ENCODE data around the gene SIN3B.
"Not testable (repeated sequence)": the region's sequence is repeated elsewhere in the genome, so short reads cannot be mapped to it uniquely, and the experiment has no call there.

The SIN3B gene

GRCh38 chr19:16829010-16829821, at the start of gene SIN3B:
SIN3B (plus strand) TSS chr19:16829398; CDS start chr19:16829421, 23 bp downstream.
- Mint-ChIP-seq H3K27ac (peak within 1 kb of the TSS; percentile 75), H3K9me3 (no peaks in the 10 kb centered on the region), H3K4me3 (peak within 1 kb of the TSS; percentile 76), H3K4me1 (peaks cover 21% of the 10 kb centered on the region), H3K36me3 (peaks cover 38% of the 10 kb centered on the region)
- DNase-seq (ENCODE audit: low spot score in 2 of 2) (peak; percentile 88 to 93), ATAC-seq (peak; percentile 89)

GRCh38 chr19:16779539-16780163, 49.5 kb upstream of the SIN3B start:
- no peaks in the 10 kb centered on the region for H3K9me3 Mint-ChIP-seq
- ATAC-seq (no peak), DNase-seq (ENCODE audit: low spot score in 2 of 2) (no peak)
- H3K4me1 Mint-ChIP-seq: no peaks in the 10 kb centered on the region
- no peak overlapping the region for H3K27ac Mint-ChIP-seq
- no peak overlapping the region for H3K4me3 Mint-ChIP-seq
- H3K36me3 Mint-ChIP-seq: no peaks in the 10 kb centered on the region

- H3K4me3 Mint-ChIP-seq: no peak overlapping the region
- no peaks in the 10 kb centered on the region for H3K4me1 Mint-ChIP-seq
- no peaks in the 10 kb centered on the region for H3K36me3 Mint-ChIP-seq
- no peak for ATAC-seq
- DNase-seq (ENCODE audit: low spot score in 2 of 2): no peak
- H3K9me3 Mint-ChIP-seq: no peaks in the 10 kb centered on the region
- no peak overlapping the region for H3K27ac Mint-ChIP-seq
These were observed 46.5 kb upstream of the SIN3B start for GRCh38 chr19:16782719-16783118.

- no peak overlapping the region for H3K4me3 Mint-ChIP-seq
- H3K36me3 Mint-ChIP-seq: no peaks in the 10 kb centered on the region
- DNase-seq (ENCODE audit: low spot score in 2 of 2) (no peak), ATAC-seq (no peak)
- H3K9me3 Mint-ChIP-seq: peaks cover 7% of the 10 kb centered on the region
- no peaks in the 10 kb centered on the region for H3K4me1 Mint-ChIP-seq
- no peak overlapping the region for H3K27ac Mint-ChIP-seq
These were observed 40.7 kb upstream of the SIN3B start for GRCh38 chr19:16788479-16788878.

- H3K9me3 Mint-ChIP-seq: peaks cover 7% of the 10 kb centered on the region
- H3K36me3 Mint-ChIP-seq: no peaks in the 10 kb centered on the region
- no peak overlapping the region for H3K4me3 Mint-ChIP-seq
- DNase-seq (ENCODE audit: low spot score in 2 of 2) (no peak), ATAC-seq (no peak)
- no peak overlapping the region for H3K27ac Mint-ChIP-seq
- H3K4me1 Mint-ChIP-seq: no peaks in the 10 kb centered on the region
These were observed 40.0 kb upstream of the SIN3B start for GRCh38 chr19:16789238-16789637.

- ATAC-seq (no peak), DNase-seq (ENCODE audit: low spot score in 2 of 2) (no peak)
- H3K9me3 Mint-ChIP-seq: peaks cover 7% of the 10 kb centered on the region
- no peak overlapping the region for H3K4me3 Mint-ChIP-seq
- H3K27ac Mint-ChIP-seq: no peak overlapping the region
- no peaks in the 10 kb centered on the region for H3K36me3 Mint-ChIP-seq
- no peaks in the 10 kb centered on the region for H3K4me1 Mint-ChIP-seq
These were observed 39.1 kb upstream of the SIN3B start for GRCh38 chr19:16790051-16790450.

- H3K27ac Mint-ChIP-seq: no peak overlapping the region
- H3K4me3 Mint-ChIP-seq: no peak overlapping the region
- H3K9me3 Mint-ChIP-seq: peaks cover 11% of the 10 kb centered on the region
- no peaks in the 10 kb centered on the region for H3K36me3 Mint-ChIP-seq
- H3K4me1 Mint-ChIP-seq: no peaks in the 10 kb centered on the region
- DNase-seq (ENCODE audit: low spot score in 2 of 2) (no peak), ATAC-seq (no peak)
These were observed 37.3 kb upstream of the SIN3B start for GRCh38 chr19:16791942-16792341.

- Mint-ChIP-seq H3K9me3 (peaks cover 6% of the 10 kb centered on the region), H3K36me3 (no peaks in the 10 kb centered on the region), H3K4me1 (no peaks in the 10 kb centered on the region), H3K27ac (no peak overlapping the region), H3K4me3 (no peak overlapping the region)
- DNase-seq (ENCODE audit: low spot score in 2 of 2) (no peak), ATAC-seq (no peak)
These were observed 34.4 kb upstream of the SIN3B start for GRCh38 chr19:16794456-16795441.

- Mint-ChIP-seq H3K4me3 (no peak overlapping the region), H3K36me3 (no peaks in the 10 kb centered on the region), H3K4me1 (no peaks in the 10 kb centered on the region), H3K9me3 (peaks cover 3% of the 10 kb centered on the region), H3K27ac (no peak overlapping the region)
- DNase-seq (ENCODE audit: low spot score in 2 of 2) (no peak), ATAC-seq (no peak)
These were observed 33.5 kb upstream of the SIN3B start for GRCh38 chr19:16795731-16796130.

- Mint-ChIP-seq H3K36me3 (no peaks in the 10 kb centered on the region), H3K4me1 (no peaks in the 10 kb centered on the region), H3K27ac (no peak overlapping the region), H3K4me3 (no peak overlapping the region), H3K9me3 (peaks cover 3% of the 10 kb centered on the region)
- DNase-seq (ENCODE audit: low spot score in 2 of 2) (no peak), ATAC-seq (no peak)
These were observed 31.3 kb upstream of the SIN3B start for GRCh38 chr19:16797876-16798275.

- not testable (repeated sequence) for H3K9me3 Mint-ChIP-seq; H3K36me3 Mint-ChIP-seq; H3K4me3 Mint-ChIP-seq; DNase-seq (ENCODE audit: low spot score in 2 of 2); H3K4me1 Mint-ChIP-seq; ATAC-seq; H3K27ac Mint-ChIP-seq
These were observed 30.9 kb upstream of the SIN3B start for GRCh38 chr19:16798326-16798725.

- Mint-ChIP-seq H3K4me1 (no peaks in the 10 kb centered on the region), H3K4me3 (no peak overlapping the region), H3K9me3 (peaks cover 3% of the 10 kb centered on the region), H3K36me3 (no peaks in the 10 kb centered on the region), H3K27ac (no peak overlapping the region)
- DNase-seq (ENCODE audit: low spot score in 2 of 2): no peak
- no peak for ATAC-seq
These were observed 29.5 kb upstream of the SIN3B start for GRCh38 chr19:16799740-16800139.

- Mint-ChIP-seq H3K4me1 (no peaks in the 10 kb centered on the region), H3K4me3 (no peak overlapping the region), H3K9me3 (no peaks in the 10 kb centered on the region), H3K27ac (no peak overlapping the region), H3K36me3 (no peaks in the 10 kb centered on the region)
- no peak for ATAC-seq
- no peak for DNase-seq (ENCODE audit: low spot score in 2 of 2)
These were observed 27.6 kb upstream of the SIN3B start for GRCh38 chr19:16801600-16802013.

- ATAC-seq: no peak
- no peak overlapping the region for H3K4me3 Mint-ChIP-seq
- H3K9me3 Mint-ChIP-seq: no peaks in the 10 kb centered on the region
- H3K36me3 Mint-ChIP-seq: no peaks in the 10 kb centered on the region
- DNase-seq (ENCODE audit: low spot score in 2 of 2): no peak
- H3K4me1 Mint-ChIP-seq: no peaks in the 10 kb centered on the region
- no peak overlapping the region for H3K27ac Mint-ChIP-seq
These were observed 25.0 kb upstream of the SIN3B start for GRCh38 chr19:16804176-16804575.

GRCh38 chr19:16807549-16808284, 21.5 kb upstream of the SIN3B start:
- Mint-ChIP-seq H3K4me1 (no peaks in the 10 kb centered on the region), H3K4me3 (no peak overlapping the region), H3K9me3 (no peaks in the 10 kb centered on the region), H3K27ac (no peak overlapping the region), H3K36me3 (no peaks in the 10 kb centered on the region)
- ATAC-seq: no peak
- no peak for DNase-seq (ENCODE audit: low spot score in 2 of 2)
